ENCODE measurements around the gene TBX10.

The TBX10 gene

DNA sequence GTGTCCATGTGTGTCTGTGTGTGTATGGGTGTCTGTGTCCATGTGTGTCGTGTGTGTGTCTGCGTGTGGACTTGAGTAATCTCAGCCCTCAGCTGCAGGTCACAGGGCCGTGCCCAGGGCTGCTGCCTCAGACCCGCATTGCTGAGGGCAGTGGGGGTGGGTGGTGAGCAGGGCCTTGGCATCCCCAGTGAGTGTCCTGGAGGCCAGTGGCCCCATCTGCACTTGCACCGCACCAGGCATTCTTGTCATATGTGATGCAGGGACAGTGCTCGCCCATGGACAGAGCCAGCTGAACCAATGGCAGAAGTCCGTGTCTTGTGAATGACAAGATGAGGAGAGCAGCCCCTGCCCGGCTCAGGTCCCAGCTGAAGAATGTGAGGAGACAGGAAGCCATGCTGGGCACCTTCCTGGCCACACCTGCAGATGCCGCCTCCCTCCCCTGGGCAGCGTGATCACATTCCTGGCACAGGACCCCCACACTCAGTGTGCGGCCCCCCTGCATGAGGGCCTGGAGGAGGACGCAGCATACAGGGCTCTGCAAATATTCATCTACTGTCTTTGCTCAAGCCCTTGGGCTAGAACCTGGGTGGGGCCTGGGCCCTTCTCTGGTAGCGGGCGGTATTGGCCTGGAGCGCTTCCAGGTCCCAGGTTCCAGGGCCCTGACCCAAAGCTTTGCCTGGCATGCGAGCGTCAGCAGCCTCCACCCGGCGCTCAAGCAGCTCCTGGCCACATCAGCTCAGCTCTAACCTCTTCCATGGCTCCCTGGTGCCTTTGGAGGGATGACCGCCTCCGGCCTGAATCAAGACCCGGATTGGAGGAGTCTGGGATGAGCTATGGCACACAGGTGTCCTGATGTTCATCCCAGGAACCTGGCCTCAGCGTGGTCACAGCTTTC, 31.0 kb upstream of the TBX10 start:
- TF ChIP-seq, protein P1, sequence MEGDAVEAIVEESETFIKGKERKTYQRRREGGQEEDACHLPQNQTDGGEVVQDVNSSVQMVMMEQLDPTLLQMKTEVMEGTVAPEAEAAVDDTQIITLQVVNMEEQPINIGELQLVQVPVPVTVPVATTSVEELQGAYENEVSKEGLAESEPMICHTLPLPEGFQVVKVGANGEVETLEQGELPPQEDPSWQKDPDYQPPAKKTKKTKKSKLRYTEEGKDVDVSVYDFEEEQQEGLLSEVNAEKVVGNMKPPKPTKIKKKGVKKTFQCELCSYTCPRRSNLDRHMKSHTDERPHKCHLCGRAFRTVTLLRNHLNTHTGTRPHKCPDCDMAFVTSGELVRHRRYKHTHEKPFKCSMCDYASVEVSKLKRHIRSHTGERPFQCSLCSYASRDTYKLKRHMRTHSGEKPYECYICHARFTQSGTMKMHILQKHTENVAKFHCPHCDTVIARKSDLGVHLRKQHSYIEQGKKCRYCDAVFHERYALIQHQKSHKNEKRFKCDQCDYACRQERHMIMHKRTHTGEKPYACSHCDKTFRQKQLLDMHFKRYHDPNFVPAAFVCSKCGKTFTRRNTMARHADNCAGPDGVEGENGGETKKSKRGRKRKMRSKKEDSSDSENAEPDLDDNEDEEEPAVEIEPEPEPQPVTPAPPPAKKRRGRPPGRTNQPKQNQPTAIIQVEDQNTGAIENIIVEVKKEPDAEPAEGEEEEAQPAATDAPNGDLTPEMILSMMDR (IDR thresholded peaks at IDR 0.05; ENCODE audit: borderline replicate concordance, extremely low read depth, low read length, poor library complexity, severe bottlenecking): no peak
- TF ChIP-seq EZH2 (IDR thresholded peaks at IDR 0.05; ENCODE audit: borderline replicate concordance, low read depth, low read length, severe bottlenecking): no peak
- H3K27ac ChIP-seq (ENCODE audit: low read length): peak overlapping the region; percentile 63
- peaks cover 5% of the 10 kb centered on the region for H3K9me3 ChIP-seq (ENCODE audit: insufficient read depth, low read length, severe bottlenecking)

GRCh38 chr11:67668192-67668551, 28.6 kb upstream of the TBX10 start:
- H4K20me1 ChIP-seq (ENCODE audit: insufficient read depth, low read length): no peaks in the 10 kb centered on the region
- H3K9me3 ChIP-seq (ENCODE audit: insufficient read depth, low read length, severe bottlenecking): no peaks in the 10 kb centered on the region
- no peak for DNase-seq
- no peaks in the 10 kb centered on the region for H3K36me3 ChIP-seq (ENCODE audit: insufficient read depth, low read length)
- peak overlapping the region; percentile 3 to 62; a peak in 3 of 4 replicates for H3K4me3 ChIP-seq (ENCODE audit: low read depth in 1 of 2, low read length in 2 of 2)
- ATAC-seq (ENCODE audit: insufficient read depth, low read depth): no peak
- H3K9ac ChIP-seq (ENCODE audit: low read depth, low read length): peak overlapping the region; percentile 60
- TF ChIP-seq, protein P1 (IDR thresholded peaks at IDR 0.05; ENCODE audit: borderline replicate concordance, extremely low read depth, low read length, poor library complexity, severe bottlenecking): peak; percentile 48
- no peak for TF ChIP-seq EZH2 (IDR thresholded peaks at IDR 0.05; ENCODE audit: borderline replicate concordance, low read depth, low read length, severe bottlenecking)
- H3K4me2 ChIP-seq (ENCODE audit: insufficient read depth, low read length): peak overlapping the region; percentile 52
- H2AFZ ChIP-seq (ENCODE audit: low read depth, low read length): 0 out of 2 replicates have a peak overlapping the region, but pooled peaks have one; percentile 0
- H3K79me2 ChIP-seq (ENCODE audit: insufficient read depth, low read length): peaks cover 32% of the 10 kb centered on the region
- peaks cover 50% of the 10 kb centered on the region for H3K4me1 ChIP-seq (ENCODE audit: insufficient read depth, low read length)
- H3K27ac ChIP-seq (ENCODE audit: low read length): peak overlapping the region; percentile 93
- H3K27me3 ChIP-seq (ENCODE audit: insufficient read depth, low read length, poor library complexity): no peaks in the 10 kb centered on the region

More for the DNA sequence above, 31.0 kb upstream of the TBX10 start:
- H3K4me3 ChIP-seq (ENCODE audit: low read depth in 1 of 2, low read length in 2 of 2): no peak overlapping the region; a peak in 1 of 4 replicates
- 0 out of 2 replicates have a peak overlapping the region, but pooled peaks have one; percentile 6 for H3K9ac ChIP-seq (ENCODE audit: low read depth, low read length)
- H3K36me3 ChIP-seq (ENCODE audit: insufficient read depth, low read length): no peaks in the 10 kb centered on the region
- H3K4me1 ChIP-seq (ENCODE audit: insufficient read depth, low read length): peaks cover 54% of the 10 kb centered on the region
- H4K20me1 ChIP-seq (ENCODE audit: insufficient read depth, low read length): no peaks in the 10 kb centered on the region
- ATAC-seq (ENCODE audit: insufficient read depth, low read depth): no peak
- peaks cover 32% of the 10 kb centered on the region for H3K79me2 ChIP-seq (ENCODE audit: insufficient read depth, low read length)
- peak overlapping the region; percentile 52; the same call in 1 of the 2 replicates for H3K4me2 ChIP-seq (ENCODE audit: insufficient read depth, low read length)
- peak; percentile 6 for DNase-seq
- H2AFZ ChIP-seq (ENCODE audit: low read depth, low read length): no peak overlapping the region
- H3K27me3 ChIP-seq (ENCODE audit: insufficient read depth, low read length, poor library complexity): no peaks in the 10 kb centered on the region

- Histone ChIP-seq H3K9ac (ENCODE audit: low read depth, low read length) (peak overlapping the region; percentile 60), H3K4me2 (ENCODE audit: insufficient read depth, low read length) (peak overlapping the region; percentile 52), H2AFZ (ENCODE audit: low read depth, low read length) (0 out of 2 replicates have a peak overlapping the region, but pooled peaks have one; percentile 0), H3K36me3 (ENCODE audit: insufficient read depth, low read length) (no peaks in the 10 kb centered on the region), H4K20me1 (ENCODE audit: insufficient read depth, low read length) (no peaks in the 10 kb centered on the region), H3K9me3 (ENCODE audit: insufficient read depth, low read length, severe bottlenecking) (no peaks in the 10 kb centered on the region), H3K27ac (ENCODE audit: low read length) (peak overlapping the region; percentile 93), H3K79me2 (ENCODE audit: insufficient read depth, low read length) (peaks cover 32% of the 10 kb centered on the region), H3K4me3 (ENCODE audit: low read depth in 1 of 2, low read length in 2 of 2) (peak overlapping the region in 1 of 2 experiments; percentile 62; a peak in 3 of 4 replicates), H3K27me3 (ENCODE audit: insufficient read depth, low read length, poor library complexity) (no peaks in the 10 kb centered on the region), H3K4me1 (ENCODE audit: insufficient read depth, low read length) (peaks cover 50% of the 10 kb centered on the region)
- TF ChIP-seq, protein P1 (IDR thresholded peaks at IDR 0.05; ENCODE audit: borderline replicate concordance, extremely low read depth, low read length, poor library complexity, severe bottlenecking): no peak
- no peak for TF ChIP-seq EZH2 (IDR thresholded peaks at IDR 0.05; ENCODE audit: borderline replicate concordance, low read depth, low read length, severe bottlenecking)
- DNase-seq (peak; percentile 90), ATAC-seq (ENCODE audit: insufficient read depth, low read depth) (peak; percentile 94)
These were observed 28.1 kb upstream of the TBX10 start for GRCh38 chr11:67667490-67668191.

Measured in DND-41 (cell line).